Right renal pelvis (tissue), 4 donors: ENCODE results near the gene TOM1L2. TPM values are rescaled to one million over a fixed set of nuclear protein-coding genes. Genes with fewer than 3 reads are reported as not detected.
A peak's percentile ranks its signal among the peaks of the same experiment; 100 is the strongest.

ENCODE experiments used
- DNase-seq, 4 donors: peaks; one replicate each; pipeline ENCODE4 v3.0.0-alpha.2; 2013; ENCODE audit warnings: low read depth in 4 of 4, low spot score in 3 of 4, missing footprints in 1 of 4
- polyA plus RNA-seq, 4 donors: library from polyadenylated mRNA; unstranded; fragments of 120-200 nt; gene quantifications; one replicate each; pipeline ENCODE4 v1.2.1, GENCODE V29; 2013; ENCODE audit not compliant: insufficient read length in 4 of 4

Gene TOM1L2
- polyA plus RNA-seq, 4 donors: 35.4 to 40.2 (median 37.6) TPM

GRCh38 chr17:17826342-17826713 lies 145.9 kb downstream of the TOM1L2 start:
- no peak for DNase-seq

GRCh38 chr17:17824783-17825614 lies 147.2 kb downstream of the TOM1L2 start:
- no peak for DNase-seq

- DNase-seq: no peak
Observed at GRCh38 chr17:17824119-17824782, 147.9 kb downstream of the TOM1L2 start.

GRCh38 chr17:17823433-17824118 lies 148.6 kb downstream of the TOM1L2 start:
- peak in 2 of 4 donors; percentile 74 to 77 for DNase-seq

- no peak for DNase-seq
Observed at GRCh38 chr17:17822616-17823015, 149.6 kb downstream of the TOM1L2 start.

- DNase-seq: no peak
Observed at GRCh38 chr17:17822189-17822588, 150.0 kb downstream of the TOM1L2 start.

GRCh38 chr17:17820463-17821158 lies 151.6 kb downstream of the TOM1L2 start:
- DNase-seq: no peak

- DNase-seq: no peak
Observed at GRCh38 chr17:17820046-17820445, 152.2 kb downstream of the TOM1L2 start.

GRCh38 chr17:17819561-17819995 lies 152.6 kb downstream of the TOM1L2 start:
- DNase-seq: no peak

- no peak for DNase-seq
Observed at GRCh38 chr17:17819111-17819510, 153.1 kb downstream of the TOM1L2 start.

- no peak for DNase-seq
Observed at GRCh38 chr17:17818088-17818526, 154.1 kb downstream of the TOM1L2 start.

- no peak for DNase-seq
Observed at GRCh38 chr17:17817552-17817947, 154.7 kb downstream of the TOM1L2 start.

GRCh38 chr17:17816831-17817551 lies 155.2 kb downstream of the TOM1L2 start:
- DNase-seq: no peak

GRCh38 chr17:17816240-17816814 lies 155.9 kb downstream of the TOM1L2 start:
- no peak for DNase-seq

- no peak for DNase-seq
Observed at GRCh38 chr17:17815436-17816200, 156.6 kb downstream of the TOM1L2 start.

- no peak for DNase-seq
Observed at GRCh38 chr17:17815062-17815406, 157.2 kb downstream of the TOM1L2 start.

- no peak for DNase-seq
Observed at GRCh38 chr17:17814162-17815061, 157.8 kb downstream of the TOM1L2 start.

- DNase-seq: no peak
Observed at GRCh38 chr17:17813725-17814095, 158.5 kb downstream of the TOM1L2 start.
